B cell (primary cell): ENCODE results near the gene WDR46. TPM values are rescaled to one million over a fixed set of nuclear protein-coding genes. Genes with fewer than 3 reads are reported as not detected.

Experiments
- ATAC-seq: fragments of 200-7000 bp; cut with Tn5 transposase; one replicate; pipeline ENCODE4 v1.10.0; 2021; ENCODE audit warnings: low read depth, mild to moderate bottlenecking, moderate number of reproducible peaks, moderate library complexity
- CTCF ChIA-PET: fragments of 350-600 bp; sonication (Branson Sonifier 250); formaldehyde crosslinking; loops from one replicate; lab custom pipeline; 2021; ENCODE audit warnings: antibody characterized with exemption, inconsistent platforms; lab: Charles Lee
- POLR2A ChIA-PET: fragments of 350-600 bp; sonication (Branson Sonifier 250); formaldehyde crosslinking; loops from one replicate; lab custom pipeline; 2021; ENCODE audit warnings: antibody characterized with exemption; lab: Charles Lee
- DNase-seq: peaks from one replicate; pipeline ENCODE4 v3.0.0; 2013
- H2AFZ ChIP-seq: 2 replicates; pipeline ENCODE4 v1.6.1; 2012; ENCODE audit warnings: mild to moderate bottlenecking, low read depth, low read length; ENCODE audit not compliant: insufficient read depth, poor library complexity, severe bottlenecking
- H3K27ac ChIP-seq, 2 donors: 1 replicate in 1 of 2; 2 replicates in 1 of 2; pipeline ENCODE4 v1.5.1; 2012 to 2013; ENCODE audit warnings: low read length in 2 of 2, mild to moderate bottlenecking in 2 of 2, moderate library complexity in 1 of 2
- H3K27me3 ChIP-seq, 4 experiments: fragments of 200-600 bp in 1 of 4; sonication (generic) in 1 of 4; replicated peaks in 1 of 4; 1 replicate in 2 of 4; 2 replicates in 2 of 4; pipeline versions ENCODE4 v1.6.1 to v1.7.0; 2013 to 2016; ENCODE audit warnings: low read length in 3 of 4, mild to moderate bottlenecking in 2 of 4, mixed read lengths in 1 of 4, moderate library complexity in 1 of 4; ENCODE audit not compliant: insufficient read depth in 4 of 4, control insufficient read depth in 3 of 4; ENCODE audit errors: control extremely low read depth in 1 of 4
- H3K36me3 ChIP-seq, 2 experiments: replicated peaks in 1 of 2; 1 replicate in 1 of 2; 2 replicates in 1 of 2; pipeline versions ENCODE4 v1.6.1 to v1.7.1; 2013; ENCODE audit warnings: low read length in 1 of 2; ENCODE audit not compliant: insufficient read depth in 2 of 2, control insufficient read depth in 1 of 2; ENCODE audit errors: control extremely low read depth in 1 of 2, extremely low read depth in 1 of 2
- H3K4me1 ChIP-seq, 2 donors: fragments of 200-600 bp in 1 of 2; sonication (generic) in 1 of 2; 1 replicate in 1 of 2; 2 replicates in 1 of 2; pipeline versions ENCODE4 v1.5.1 to v1.6.1; 2013 to 2017; ENCODE audit warnings: low read length in 2 of 2; ENCODE audit not compliant: control insufficient read depth in 2 of 2, insufficient read depth in 2 of 2
- H3K4me2 ChIP-seq: replicated peaks from 2 replicates; pipeline ENCODE3; 2012; ENCODE audit warnings: mild to moderate bottlenecking, low read depth, low read length; ENCODE audit not compliant: poor library complexity, severe bottlenecking
- H3K4me3 ChIP-seq, 5 experiments: fragments of 200-600 bp in 1 of 5; sonication (generic) in 1 of 5; 1 replicate in 3 of 5; 2 replicates in 2 of 5; pipeline versions ENCODE4 v1.5.1 to v1.7.0; 2011 to 2016; ENCODE audit warnings: low read length in 4 of 5, mild to moderate bottlenecking in 4 of 5, low read depth in 2 of 5, control low read depth in 1 of 5, moderate library complexity in 1 of 5; ENCODE audit not compliant: insufficient read depth in 1 of 5; ENCODE audit errors: control extremely low read depth in 1 of 5, extremely low read depth in 1 of 5
- H3K79me2 ChIP-seq: fragments of 200-600 bp; sonication (generic); one replicate; pipeline ENCODE4 v1.6.0; 2016; ENCODE audit warnings: low read length; ENCODE audit not compliant: control insufficient read depth, insufficient read depth
- H3K9ac ChIP-seq: fragments of 200-600 bp; sonication (generic); 2 replicates; pipeline ENCODE4 v1.6.1; 2017; ENCODE audit warnings: mild to moderate bottlenecking, low read length, moderate library complexity
- H3K9me3 ChIP-seq, 3 donors: one replicate each; pipeline versions ENCODE4 v1.6.1 to v1.7.1; 2013; ENCODE audit warnings: low read length in 2 of 3; ENCODE audit not compliant: control insufficient read depth in 2 of 3, insufficient read depth in 1 of 3; ENCODE audit errors: control extremely low read depth in 1 of 3
- H4K20me1 ChIP-seq: 2 replicates; pipeline ENCODE4 v1.6.0; 2012; ENCODE audit warnings: mild to moderate bottlenecking, low read length; ENCODE audit not compliant: insufficient read depth, control insufficient read depth, poor library complexity, severe bottlenecking
- H3K27ac Mint-ChIP-seq: one replicate; pipeline ENCODE4 v1.8.0; 2021; ENCODE audit warnings: mixed read lengths
- H3K27me3 Mint-ChIP-seq: one replicate; pipeline ENCODE4 v1.8.0; 2021; ENCODE audit warnings: mixed read lengths
- H3K4me1 Mint-ChIP-seq: one replicate; pipeline ENCODE4 v1.8.0; 2021; ENCODE audit warnings: mixed read lengths
- H3K4me3 Mint-ChIP-seq: one replicate; pipeline ENCODE4 v1.8.0; 2021; ENCODE audit warnings: mixed read lengths
- H3K9me3 Mint-ChIP-seq: one replicate; pipeline ENCODE4 v1.8.0; 2022; ENCODE audit warnings: mixed read lengths; ENCODE audit not compliant: insufficient read depth
- CTCF ChIP-seq: fragments of 200-600 bp; IDR thresholded peaks from one replicate; pipeline ENCODE4 v1.8.0; 2022; ENCODE audit warnings: antibody characterized with exemption, mild to moderate bottlenecking
- EZH2 ChIP-seq: IDR thresholded peaks from 2 replicates; pipeline ENCODE4 v1.6.1; 2012; ENCODE audit warnings: borderline replicate concordance, low read depth, mild to moderate bottlenecking, moderate library complexity, low read length; ENCODE audit not compliant: insufficient read depth, poor library complexity, severe bottlenecking
- WGBS: methylation state at CpG from one replicate; pipeline ENCODE4 v1.1.5; 2013; ENCODE audit warnings: missing lambda C conversion rate; ENCODE audit not compliant: insufficient coverage; 5-methylcytosine and 5-hydroxymethylcytosine counted together
- intact Hi-C: fragments of 100-400 bp; cut with micrococcal nuclease; formaldehyde crosslinking; loops from one replicate; pipeline ENCODE4 v1.10.0; 2022
- polyA plus RNA-seq: library from polyadenylated mRNA; depleted of rRNA; stranded (reverse); fragments of >200 nt; gene quantifications from 2 replicates; pipeline ENCODE4 v1.2.3, GENCODE V29; 2012
- total RNA-seq, 2 donors: library from RNA; stranded (reverse); fragments of 120-200 nt in 1 of 2; gene quantifications; 1 replicate in 1 of 2; 2 replicates in 1 of 2; pipeline versions ENCODE4 v1.2.3 to v1.2.4, GENCODE V29; 2013 to 2022

WDR46 gene
- total and polyA plus RNA-seq, 2 donors (not counting 1 experiment from before 2014, with no cell fraction given) = 60.1 to 77.2 TPM

DNA sequence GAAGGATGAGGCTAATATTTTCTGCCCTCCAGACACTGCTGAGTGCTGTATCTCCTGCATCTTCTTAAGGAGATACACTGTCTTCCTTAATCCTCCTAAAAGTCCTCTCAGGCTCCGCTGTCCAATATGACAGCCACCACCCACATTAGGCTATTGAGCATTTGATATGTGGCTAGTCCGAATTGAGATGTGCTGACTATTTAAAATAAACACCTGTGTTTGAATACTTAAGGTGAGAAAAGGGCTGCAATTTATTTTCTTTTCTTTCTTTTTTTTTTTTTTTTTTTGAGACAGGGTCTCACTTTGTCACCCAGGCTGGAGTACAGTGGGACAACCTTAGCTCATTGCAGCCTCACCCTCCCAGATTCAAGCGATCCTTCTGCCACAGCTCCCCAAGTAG is 12.8 kb upstream of the WDR46 start:
- ATAC-seq (no peak), DNase-seq (no peak)
- Mint-ChIP-seq H3K9me3 (no peaks in the 10 kb centered on the region), H3K27me3 (no peaks in the 10 kb centered on the region), H3K4me1 (peaks cover 43% of the 10 kb centered on the region), H3K4me3 (peak overlapping the region; percentile 13), H3K27ac (peak overlapping the region; percentile 23)
- no peak overlapping the region for H3K27ac ChIP-seq
- peaks cover 41% of the 10 kb centered on the region for H3K79me2 ChIP-seq
- H3K9me3 ChIP-seq = no peaks in the 10 kb centered on the region
- peaks cover 26 to 37% of the 10 kb centered on the region in 2 donors for H3K4me1 ChIP-seq
- CTCF ChIA-PET = interaction anchor here (0.7 to 5.0 kb wide), 3 partner anchors 9 to 66 kb away, joined by 3 to 54 read pairs (median 45); partner anchors contain the start of gene TAPBP
- TF ChIP-seq CTCF = no peak
- TF ChIP-seq EZH2 = no peak
- POLR2A ChIA-PET = interaction anchor here (0.6 to 0.7 kb wide), 2 partner anchors 15 to 16 kb away, joined by 3 to 5 read pairs; partner anchors contain the start of gene ZBTB22
- H4K20me1 ChIP-seq = peaks cover 41% of the 10 kb centered on the region
- no peak overlapping the region for H3K4me2 ChIP-seq
- H2AFZ ChIP-seq = no peak overlapping the region
- intact Hi-C loops = no loop called here
- WGBS = no CpG with 5 or more reads among the region's 3 CpGs
- peaks cover 2 to 51% of the 10 kb centered on the region in 2 experiments for H3K36me3 ChIP-seq
- H3K4me3 ChIP-seq = no peak overlapping the region
- no peak overlapping the region for H3K9ac ChIP-seq
- no peaks in the 10 kb centered on the region for H3K27me3 ChIP-seq

- Histone ChIP-seq H3K4me1 (peaks cover 12 to 24% of the 10 kb centered on the region in 2 donors), H3K4me3 (peak overlapping the region; percentile 71 to 96 (median 79)), H3K79me2 (peaks cover 21% of the 10 kb centered on the region), H3K9ac (peak overlapping the region; percentile 84), H2AFZ (peak overlapping the region; percentile 20), H3K27me3 (no peaks in the 10 kb centered on the region), H3K4me2 (peak overlapping the region; percentile 93), H4K20me1 (peaks cover 29% of the 10 kb centered on the region), H3K27ac (peak overlapping the region; percentile 86 to 91), H3K9me3 (no peaks in the 10 kb centered on the region), H3K36me3 (peaks cover 2 to 53% of the 10 kb centered on the region in 2 experiments)
- ChIA-PET POLR2A (interaction anchor here (0.6 to 3.3 kb wide), 14 partner anchors 10 to 1437 kb away, joined by 3 to 22 read pairs (median 8); partner anchors contain the start of genes B3GALT4, NEU1, PFDN6 and RPS18), CTCF (interaction anchor here (1.1 to 5.0 kb wide), 12 partner anchors 10 to 300 kb away, joined by 3 to 54 read pairs (median 5); partner anchors contain the start of genes B3GALT4, PFDN6, TAPBP and WDR46)
- ATAC-seq (peak; percentile 68), DNase-seq (peak; percentile 95)
- intact Hi-C loops = loop anchor here (1.0 to 2.0 kb wide), 10 partner anchors 10 to 111 kb away; partner anchors contain the start of genes B3GALT4, KIFC1, PFDN6 and PHF1
- H3K27ac Mint-ChIP-seq = peak overlapping the region; percentile 99
- H3K4me3 Mint-ChIP-seq = peak overlapping the region; percentile 99
- TF ChIP-seq CTCF (peak; percentile 69), EZH2 (no peak)
- WGBS = under 1% methylated on average over 49 of the region's 54 CpGs
- H3K27me3 Mint-ChIP-seq = no peaks in the 10 kb centered on the region
- peaks cover 38% of the 10 kb centered on the region for H3K4me1 Mint-ChIP-seq
- no peaks in the 10 kb centered on the region for H3K9me3 Mint-ChIP-seq
Measured at GRCh38 chr6:33299237-33299944, 10.4 kb upstream of the WDR46 start.
